BLaER1 treated with 17β-estradiol and CSF1 and Interleukin-3, amounts not matched to agents 10 nM and 100 nM (cell line): ENCODE measurements around the gene RCAN3.
A peak's percentile ranks its signal among the peaks of the same experiment; 100 is the strongest.

Experiments
- H3K27ac ChIP-seq, 11 experiments: shearing (Covaris generic); formaldehyde crosslinking; 2 replicates each; pipeline ENCODE4 v1.8.1; 2022
- H3K27me3 ChIP-seq, 11 experiments: shearing (Covaris generic); formaldehyde crosslinking; 2 replicates each; pipeline ENCODE4 v1.8.1; 2022
- H3K36me3 ChIP-seq, 11 experiments: shearing (Covaris generic); formaldehyde crosslinking; 2 replicates each; pipeline ENCODE4 v1.8.1; 2022
- H3K4me1 ChIP-seq, 10 experiments: shearing (Covaris generic); formaldehyde crosslinking; 2 replicates each; pipeline ENCODE4 v1.8.1; 2022
- H3K4me2 ChIP-seq, 11 experiments: shearing (Covaris generic); formaldehyde crosslinking; 2 replicates each; pipeline ENCODE4 v1.8.1; 2022
- H3K4me3 ChIP-seq, 10 experiments: shearing (Covaris generic); formaldehyde crosslinking; 2 replicates each; pipeline ENCODE4 v1.8.1; 2022
- H3K9ac ChIP-seq, 11 experiments: shearing (Covaris generic); formaldehyde crosslinking; 2 replicates each; pipeline ENCODE4 v1.8.1; 2022
- H3K9me3 ChIP-seq, 11 experiments: shearing (Covaris generic); formaldehyde crosslinking; replicated peaks in 1 of 11; 2 replicates each; pipeline ENCODE4 v1.8.1; 2022
- H4K20me1 ChIP-seq, 11 experiments: shearing (Covaris generic); formaldehyde crosslinking; 2 replicates each; pipeline ENCODE4 v1.8.1; 2022
- Cebpa-rat ChIP-seq, 11 experiments: shearing (Covaris generic); IDR thresholded peaks; 2 replicates each; pipeline ENCODE4 v1.8.1; 2022

The RCAN3 gene

GRCh38 chr1:24556414-24556795 lies 53.8 kb downstream of the RCAN3 start:
- peak overlapping the region; percentile 59 to 77 (median 67); a peak in 21 of 22 replicates for H3K4me2 ChIP-seq
- peaks cover 0 to 14% (median 0%) of the 10 kb centered on the region in 11 experiments; a peak in 5 of 22 replicates for H4K20me1 ChIP-seq
- H3K4me1 ChIP-seq = peaks cover 11 to 45% (median 34%) of the 10 kb centered on the region in 10 experiments
- H3K27ac ChIP-seq = no peak overlapping the region
- H3K27me3 ChIP-seq = peaks cover 60 to 79% (median 70%) of the 10 kb centered on the region in 11 experiments
- no peak overlapping the region for H3K9ac ChIP-seq
- H3K9me3 ChIP-seq = no peaks in the 10 kb centered on the region
- peak overlapping the region in 7 of 10 experiments; percentile 29 to 48 (median 35); a peak in 5 of 20 replicates for H3K4me3 ChIP-seq
- no peaks in the 10 kb centered on the region for H3K36me3 ChIP-seq
- no peak for TF ChIP-seq Cebpa-rat (IDR thresholded peaks at IDR 0.05)

DNA sequence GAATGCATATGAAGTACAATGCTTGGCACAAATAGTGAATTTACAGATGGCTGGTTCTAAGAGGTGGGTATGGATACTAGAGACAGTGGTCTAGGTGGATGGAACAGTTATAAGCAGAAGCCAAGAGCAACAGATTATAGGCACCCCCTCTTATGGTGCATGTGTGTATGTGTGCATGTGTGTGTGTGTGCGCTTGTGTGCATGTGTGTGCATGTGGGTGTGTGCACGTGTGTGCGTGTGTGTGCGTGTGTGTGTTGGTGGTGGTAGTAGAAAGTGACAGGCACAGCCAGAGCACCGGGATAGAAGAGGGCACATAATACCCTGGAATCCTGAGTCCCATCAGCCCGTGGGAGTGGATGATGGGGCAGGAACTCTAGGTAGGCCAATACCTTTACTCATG lies 54.6 kb downstream of the RCAN3 start:
- Histone ChIP-seq H3K9me3 (no peaks in the 10 kb centered on the region), H3K27me3 (peaks cover 55 to 71% (median 63%) of the 10 kb centered on the region in 11 experiments), H3K27ac (no peak overlapping the region), H3K4me2 (peak overlapping the region in 9 of 11 experiments; percentile 24 to 68 (median 56); a peak in 15 of 22 replicates), H3K4me1 (peaks cover 11 to 45% (median 34%) of the 10 kb centered on the region in 10 experiments), H4K20me1 (peaks cover 0 to 14% (median 0%) of the 10 kb centered on the region in 11 experiments; a peak in 5 of 22 replicates), H3K4me3 (no peak overlapping the region), H3K9ac (no peak overlapping the region), H3K36me3 (no peaks in the 10 kb centered on the region)
- no peak for TF ChIP-seq Cebpa-rat (IDR thresholded peaks at IDR 0.05)

DNA sequence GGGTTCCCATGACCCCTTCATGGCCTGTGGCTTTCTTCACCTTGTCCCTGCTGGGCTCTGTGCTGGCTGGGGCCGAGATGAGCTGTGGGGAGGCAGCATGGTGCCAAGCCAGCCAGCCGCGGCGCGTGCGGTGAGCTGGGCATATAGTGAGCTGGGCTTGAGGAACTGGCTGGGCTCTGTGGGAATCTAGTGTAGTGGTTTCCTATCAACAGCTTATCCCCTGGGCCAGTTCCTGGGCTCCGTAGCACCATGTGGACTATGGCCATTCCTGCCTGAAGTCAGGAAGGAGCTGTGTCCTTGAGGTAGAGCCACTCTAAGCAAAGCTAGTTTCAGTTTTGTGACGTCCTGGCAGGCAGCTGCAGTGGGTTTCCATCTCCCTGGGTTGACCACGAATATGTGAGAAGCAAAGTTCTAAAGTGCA lies 55.1 kb downstream of the RCAN3 start:
- Histone ChIP-seq H3K9ac (no peak overlapping the region), H3K36me3 (no peaks in the 10 kb centered on the region), H3K4me2 (peak overlapping the region in 9 of 11 experiments; percentile 24 to 68 (median 56); a peak in 15 of 22 replicates), H3K27me3 (peaks cover 52 to 66% (median 59%) of the 10 kb centered on the region in 11 experiments), H3K9me3 (no peaks in the 10 kb centered on the region), H3K27ac (no peak overlapping the region), H4K20me1 (peaks cover 0 to 14% (median 0%) of the 10 kb centered on the region in 11 experiments; a peak in 5 of 22 replicates), H3K4me1 (peaks cover 11 to 45% (median 34%) of the 10 kb centered on the region in 10 experiments), H3K4me3 (no peak overlapping the region)
- TF ChIP-seq Cebpa-rat (IDR thresholded peaks at IDR 0.05) = no peak

DNA sequence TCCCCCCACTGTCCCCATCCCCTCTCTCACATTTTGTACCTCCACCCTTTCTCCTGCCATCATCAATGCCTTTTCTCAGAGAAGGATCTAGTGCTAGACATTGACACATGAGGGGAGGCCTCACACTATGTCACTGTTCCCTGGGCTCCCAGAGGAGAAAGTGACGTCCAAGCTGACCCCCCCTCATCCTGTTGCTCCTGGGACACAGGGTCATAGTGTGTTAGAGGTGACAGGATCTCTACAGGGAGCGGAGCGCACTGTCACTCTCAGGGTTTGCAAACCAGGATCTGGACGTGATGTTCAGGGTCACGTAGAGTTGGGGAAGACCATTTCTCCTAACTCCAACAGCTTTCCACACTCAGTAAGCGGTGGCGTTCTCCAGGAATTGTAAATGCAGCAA lies 55.8 kb downstream of the RCAN3 start:
- H3K4me1 ChIP-seq = peaks cover 11 to 45% (median 34%) of the 10 kb centered on the region in 10 experiments
- no peak overlapping the region for H3K9ac ChIP-seq
- peak overlapping the region; percentile 15 to 68 (median 56); a peak in 16 of 22 replicates for H3K4me2 ChIP-seq
- no peak for TF ChIP-seq Cebpa-rat (IDR thresholded peaks at IDR 0.05)
- no peaks in the 10 kb centered on the region for H3K9me3 ChIP-seq
- H3K36me3 ChIP-seq = no peaks in the 10 kb centered on the region
- H4K20me1 ChIP-seq = peaks cover 0 to 14% (median 0%) of the 10 kb centered on the region in 11 experiments; a peak in 5 of 22 replicates
- no peak overlapping the region for H3K27ac ChIP-seq
- H3K4me3 ChIP-seq = no peak overlapping the region
- H3K27me3 ChIP-seq = peaks cover 46 to 60% (median 53%) of the 10 kb centered on the region in 11 experiments

DNA sequence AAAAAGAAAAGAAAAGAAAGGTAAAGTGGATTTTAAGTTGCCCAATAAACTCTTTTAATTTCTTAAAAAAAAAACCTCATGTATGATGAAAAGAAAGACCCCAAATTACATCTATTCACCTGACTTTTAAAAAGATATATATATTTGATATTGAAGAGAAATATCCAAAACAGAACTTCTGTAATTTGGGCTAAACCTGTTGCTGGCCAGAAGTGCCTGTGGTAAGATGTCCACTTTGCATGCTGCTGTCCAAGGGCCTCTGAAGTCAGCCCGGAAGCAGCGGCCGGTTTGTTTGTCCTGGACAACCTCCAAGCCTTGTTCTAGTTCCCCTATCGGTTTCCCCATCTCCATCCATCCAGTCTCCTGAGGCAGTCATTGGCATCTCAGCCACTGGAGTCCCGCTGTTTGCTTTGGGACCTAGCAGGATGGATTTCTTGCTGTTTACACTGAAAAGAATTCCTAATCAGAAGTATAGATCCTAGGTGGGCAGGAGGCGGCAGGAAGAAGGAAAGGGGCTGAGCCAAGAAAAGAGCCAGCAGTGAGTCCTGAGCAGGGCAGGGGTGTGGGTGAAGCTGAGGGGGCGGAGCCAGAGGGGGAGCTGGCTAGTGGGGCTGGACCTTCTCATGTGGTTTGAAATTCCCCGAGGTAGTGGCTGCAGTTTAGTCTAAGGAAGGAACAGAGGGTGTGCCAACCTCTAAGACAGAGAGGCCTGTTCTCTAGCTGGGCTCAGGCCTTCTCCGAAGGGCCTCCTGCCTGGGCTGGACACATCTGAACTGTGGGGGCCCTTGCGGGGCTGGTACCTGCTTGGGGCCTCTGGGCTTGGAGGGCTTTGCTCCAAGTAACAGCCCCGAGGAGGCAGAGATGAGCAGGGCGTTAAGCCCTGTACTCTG lies 56.5 kb downstream of the RCAN3 start:
- Histone ChIP-seq H3K36me3 (no peaks in the 10 kb centered on the region), H4K20me1 (peaks cover 0 to 12% (median 0%) of the 10 kb centered on the region in 11 experiments; a peak in 5 of 22 replicates), H3K9me3 (no peaks in the 10 kb centered on the region), H3K27me3 (peaks cover 42 to 54% (median 47%) of the 10 kb centered on the region in 11 experiments), H3K4me2 (peak overlapping the region; percentile 15 to 74 (median 58)), H3K4me1 (peaks cover 11 to 45% (median 34%) of the 10 kb centered on the region in 10 experiments), H3K27ac (no peak overlapping the region), H3K4me3 (no peak overlapping the region), H3K9ac (no peak overlapping the region)
- no peak for TF ChIP-seq Cebpa-rat (IDR thresholded peaks at IDR 0.05)

DNA sequence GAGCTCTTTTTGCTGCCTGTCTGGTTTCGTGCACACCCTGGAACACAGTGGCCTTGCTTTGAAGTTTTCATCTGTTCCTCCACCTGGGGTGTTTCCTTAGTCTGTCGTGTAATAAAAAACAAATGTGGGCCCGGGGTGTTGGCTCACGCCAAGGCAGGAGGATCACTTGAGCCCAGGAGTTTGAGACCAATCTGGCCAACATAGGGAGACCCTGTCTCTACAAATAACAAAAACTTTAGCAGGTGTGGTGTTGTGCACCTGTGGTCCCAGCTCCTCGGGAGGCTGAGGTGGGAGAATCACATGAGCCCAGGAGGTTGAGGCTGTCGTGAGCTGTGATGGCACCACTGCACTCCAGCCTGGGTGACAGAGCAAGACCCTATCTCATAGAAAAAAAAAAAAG lies 57.7 kb downstream of the RCAN3 start:
- peaks cover 11 to 44% (median 34%) of the 10 kb centered on the region in 10 experiments for H3K4me1 ChIP-seq
- H3K27ac ChIP-seq = no peak overlapping the region

GRCh38 chr1:24562625-24563024 lies 60.0 kb downstream of the RCAN3 start:
- Histone ChIP-seq H3K9me3 (no peaks in the 10 kb centered on the region), H3K4me3 (no peak overlapping the region), H3K9ac (no peak overlapping the region), H4K20me1 (no peaks in the 10 kb centered on the region; a peak in 3 of 22 replicates), H3K4me1 (peaks cover 16 to 40% (median 30%) of the 10 kb centered on the region in 10 experiments), H3K27ac (no peak overlapping the region), H3K4me2 (no peak overlapping the region), H3K27me3 (peaks cover 7 to 20% (median 12%) of the 10 kb centered on the region in 11 experiments), H3K36me3 (no peaks in the 10 kb centered on the region)
- TF ChIP-seq Cebpa-rat (IDR thresholded peaks at IDR 0.05) = no peak

More for the DNA sequence above, 57.7 kb downstream of the RCAN3 start:
- TF ChIP-seq Cebpa-rat (IDR thresholded peaks at IDR 0.05) = no peak
- H3K27me3 ChIP-seq = peaks cover 29 to 42% (median 35%) of the 10 kb centered on the region in 11 experiments
- H3K4me2 ChIP-seq = peak overlapping the region in 3 of 11 experiments; percentile 5 to 62 (median 58); a peak in 2 of 22 replicates
- no peaks in the 10 kb centered on the region for H3K9me3 ChIP-seq
- H3K4me3 ChIP-seq = no peak overlapping the region
- no peaks in the 10 kb centered on the region for H3K36me3 ChIP-seq
- peaks cover 0 to 10% (median 0%) of the 10 kb centered on the region in 11 experiments; a peak in 4 of 22 replicates for H4K20me1 ChIP-seq
- no peak overlapping the region for H3K9ac ChIP-seq

GRCh38 chr1:24564695-24565094 lies 62.1 kb downstream of the RCAN3 start:
- H3K4me1 ChIP-seq = peaks cover 16 to 29% (median 21%) of the 10 kb centered on the region in 10 experiments
- H3K9ac ChIP-seq = no peak overlapping the region
- TF ChIP-seq Cebpa-rat (IDR thresholded peaks at IDR 0.05) = no peak
- H3K4me3 ChIP-seq = no peak overlapping the region
- H4K20me1 ChIP-seq = no peaks in the 10 kb centered on the region; a peak in 1 of 22 replicates
- no peak overlapping the region for H3K27ac ChIP-seq
- no peaks in the 10 kb centered on the region for H3K9me3 ChIP-seq
- no peak overlapping the region for H3K4me2 ChIP-seq
- no peaks in the 10 kb centered on the region for H3K36me3 ChIP-seq
- H3K27me3 ChIP-seq = no peaks in the 10 kb centered on the region

DNA sequence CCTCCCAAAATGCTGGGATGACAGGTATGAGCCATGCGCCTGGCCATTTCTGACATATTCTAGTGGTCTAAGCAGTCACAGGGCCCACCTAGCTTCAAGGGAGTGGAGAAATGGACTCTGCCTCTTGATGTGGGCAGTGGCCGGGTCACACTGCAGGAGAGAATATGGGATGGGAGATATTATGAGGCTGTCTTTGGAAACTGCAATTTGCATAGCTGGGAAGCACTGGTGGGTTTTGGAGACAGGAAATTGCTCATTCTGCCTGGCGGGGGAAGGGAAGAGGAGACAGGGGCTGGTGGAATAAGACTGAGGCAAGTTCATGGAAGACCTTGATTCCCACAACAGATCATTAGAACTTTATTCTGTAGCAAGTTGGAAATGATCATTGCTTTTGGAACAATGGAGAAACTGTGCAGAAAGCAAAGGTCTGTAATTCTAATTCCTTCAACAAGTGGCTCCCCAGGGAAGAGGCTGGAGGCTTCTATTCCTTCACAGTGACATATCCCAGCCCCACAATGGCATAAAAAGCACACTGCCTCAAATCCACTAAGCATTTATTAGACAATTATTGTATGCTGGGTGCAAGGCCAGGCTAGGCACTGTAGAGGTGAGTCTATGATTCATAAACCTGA lies 63.7 kb downstream of the RCAN3 start:
- TF ChIP-seq Cebpa-rat (IDR thresholded peaks at IDR 0.05) = no peak

More for the DNA sequence above, 63.7 kb downstream of the RCAN3 start:
- peaks cover 16 to 27% (median 19%) of the 10 kb centered on the region in 10 experiments; a peak in 18 of 20 replicates for H3K4me1 ChIP-seq
- H3K27me3 ChIP-seq = no peaks in the 10 kb centered on the region
- H3K27ac ChIP-seq = no peak overlapping the region
- no peak overlapping the region for H3K4me3 ChIP-seq
- no peak overlapping the region for H3K9ac ChIP-seq
- H3K9me3 ChIP-seq = no peaks in the 10 kb centered on the region
- no peaks in the 10 kb centered on the region; a peak in 1 of 22 replicates for H4K20me1 ChIP-seq
- peak overlapping the region in 8 of 11 experiments; percentile 13 to 73 (median 54); a peak in 15 of 22 replicates for H3K4me2 ChIP-seq
- H3K36me3 ChIP-seq = no peaks in the 10 kb centered on the region
